ENCODE results near the gene KMT5C.

KMT5C gene

DNA sequence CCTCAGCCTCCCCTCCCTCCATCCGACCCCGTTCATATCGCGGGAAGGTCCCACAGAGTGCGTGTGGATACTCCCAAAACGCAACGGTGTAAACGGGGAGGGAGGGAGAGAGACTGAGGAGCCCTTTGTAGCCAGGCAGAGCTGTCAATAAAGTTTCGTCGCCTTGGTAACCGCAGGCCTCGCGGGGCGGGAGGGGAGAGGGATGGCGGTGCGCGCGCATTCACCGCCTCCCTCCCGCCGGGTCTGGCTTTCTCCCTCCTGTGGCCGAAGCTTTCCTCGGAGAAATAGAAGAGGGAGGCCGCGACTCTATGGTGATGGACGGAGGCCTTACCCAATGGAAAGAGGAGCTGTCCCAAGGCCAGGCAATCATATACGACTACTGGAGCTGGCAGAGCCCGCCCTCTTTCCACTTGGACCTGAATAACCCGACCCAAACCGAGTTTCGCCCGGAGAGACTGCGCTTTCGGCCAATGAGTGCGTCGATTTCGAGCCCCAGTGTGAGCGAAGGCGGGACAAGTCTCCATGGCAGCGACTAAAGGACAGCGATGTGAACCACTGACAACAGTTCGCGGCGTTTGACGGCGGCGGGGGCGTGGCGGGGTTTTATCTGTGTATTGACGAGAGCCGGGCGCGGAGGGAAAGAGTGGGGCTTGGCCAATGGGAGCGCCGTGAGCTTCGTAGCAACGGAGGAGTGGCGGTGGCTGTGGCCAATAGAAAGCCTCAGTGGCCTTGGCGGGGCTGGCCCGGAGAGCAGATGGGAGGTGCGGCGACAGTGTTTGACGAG, at the start of gene KMT5C:
Gene KMT5C, plus strand, starts transcription at position 772 of the 784 bp plus-strand sequence. CDS start 2,061 bp downstream, outside the sequence.
- Histone ChIP-seq H3K4me3 (replicated peaks; ENCODE audit: low read depth, low read length) (peak within 1 kb of the TSS; percentile 71), H3K36me3 (ENCODE audit: control insufficient read depth, insufficient read depth, low read length) (no peaks in the 10 kb centered on the region; the same call in none of the 2 replicates), H3K27me3 (replicated peaks; ENCODE audit: control insufficient read depth, insufficient read depth, low read length) (no peaks in the 10 kb centered on the region)
- peak; percentile 100 for DNase-seq (ENCODE audit: extremely low read depth, insufficient read length)
- TF ChIP-seq, protein P1, sequence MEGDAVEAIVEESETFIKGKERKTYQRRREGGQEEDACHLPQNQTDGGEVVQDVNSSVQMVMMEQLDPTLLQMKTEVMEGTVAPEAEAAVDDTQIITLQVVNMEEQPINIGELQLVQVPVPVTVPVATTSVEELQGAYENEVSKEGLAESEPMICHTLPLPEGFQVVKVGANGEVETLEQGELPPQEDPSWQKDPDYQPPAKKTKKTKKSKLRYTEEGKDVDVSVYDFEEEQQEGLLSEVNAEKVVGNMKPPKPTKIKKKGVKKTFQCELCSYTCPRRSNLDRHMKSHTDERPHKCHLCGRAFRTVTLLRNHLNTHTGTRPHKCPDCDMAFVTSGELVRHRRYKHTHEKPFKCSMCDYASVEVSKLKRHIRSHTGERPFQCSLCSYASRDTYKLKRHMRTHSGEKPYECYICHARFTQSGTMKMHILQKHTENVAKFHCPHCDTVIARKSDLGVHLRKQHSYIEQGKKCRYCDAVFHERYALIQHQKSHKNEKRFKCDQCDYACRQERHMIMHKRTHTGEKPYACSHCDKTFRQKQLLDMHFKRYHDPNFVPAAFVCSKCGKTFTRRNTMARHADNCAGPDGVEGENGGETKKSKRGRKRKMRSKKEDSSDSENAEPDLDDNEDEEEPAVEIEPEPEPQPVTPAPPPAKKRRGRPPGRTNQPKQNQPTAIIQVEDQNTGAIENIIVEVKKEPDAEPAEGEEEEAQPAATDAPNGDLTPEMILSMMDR (IDR thresholded peaks at IDR 0.05; ENCODE audit: insufficient read depth, low read length, poor library complexity, severe bottlenecking) = no peak

DNA sequence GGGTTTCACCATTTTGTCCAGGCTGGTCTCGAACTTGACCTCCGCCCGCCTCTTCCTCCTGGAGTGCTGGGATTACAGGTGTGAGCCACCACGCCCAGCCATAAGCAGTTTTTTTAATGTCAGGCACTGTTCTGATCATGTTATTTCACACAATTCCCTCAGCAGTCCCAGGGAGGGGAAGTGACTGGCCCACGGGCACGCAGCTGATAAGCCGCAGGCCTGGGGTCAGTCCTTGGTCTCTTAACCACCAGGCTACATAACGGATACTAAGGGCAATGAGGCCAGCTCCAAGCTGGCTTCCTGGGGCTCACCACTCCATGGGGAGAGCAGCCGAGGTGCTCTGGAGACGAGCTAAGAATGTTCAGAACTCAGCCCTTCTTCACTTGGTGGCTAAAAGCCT, 42.4 kb upstream of the KMT5C start:
- Histone ChIP-seq H3K36me3 (ENCODE audit: control insufficient read depth, insufficient read depth, low read length) (no peaks in the 10 kb centered on the region), H3K4me3 (replicated peaks; ENCODE audit: low read depth, low read length) (no peak overlapping the region), H3K27me3 (replicated peaks; ENCODE audit: control insufficient read depth, insufficient read depth, low read length) (no peaks in the 10 kb centered on the region)
- no peak for DNase-seq (ENCODE audit: extremely low read depth, insufficient read length)
- TF ChIP-seq, protein P1 (IDR thresholded peaks at IDR 0.05; ENCODE audit: insufficient read depth, low read length, poor library complexity, severe bottlenecking) = no peak

DNA sequence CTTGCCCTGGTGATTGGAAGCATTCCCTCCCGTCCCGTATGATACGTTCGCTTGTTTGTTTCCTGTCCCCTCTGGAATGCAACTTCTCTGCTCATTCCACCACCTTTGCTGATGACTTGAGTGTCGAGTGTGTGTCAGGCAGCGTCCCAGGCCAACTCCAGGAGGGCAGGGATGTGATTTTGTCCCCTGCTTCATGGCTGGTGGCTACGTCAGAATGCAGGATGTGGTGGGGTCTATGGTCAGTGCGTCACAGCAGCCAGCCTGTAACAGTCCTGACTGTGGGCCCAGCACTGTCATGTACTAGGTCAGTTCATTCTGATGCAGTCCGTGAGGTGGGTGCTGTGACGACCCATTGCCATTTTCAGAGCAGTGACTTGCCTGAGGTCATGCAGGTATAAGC, 39.7 kb upstream of the KMT5C start:
- Histone ChIP-seq H3K36me3 (ENCODE audit: control insufficient read depth, insufficient read depth, low read length) (no peaks in the 10 kb centered on the region), H3K4me3 (replicated peaks; ENCODE audit: low read depth, low read length) (no peak overlapping the region), H3K27me3 (replicated peaks; ENCODE audit: control insufficient read depth, insufficient read depth, low read length) (no peaks in the 10 kb centered on the region)
- TF ChIP-seq, protein P1 (IDR thresholded peaks at IDR 0.05; ENCODE audit: insufficient read depth, low read length, poor library complexity, severe bottlenecking) = no peak
- DNase-seq (ENCODE audit: extremely low read depth, insufficient read length) = no peak

DNA sequence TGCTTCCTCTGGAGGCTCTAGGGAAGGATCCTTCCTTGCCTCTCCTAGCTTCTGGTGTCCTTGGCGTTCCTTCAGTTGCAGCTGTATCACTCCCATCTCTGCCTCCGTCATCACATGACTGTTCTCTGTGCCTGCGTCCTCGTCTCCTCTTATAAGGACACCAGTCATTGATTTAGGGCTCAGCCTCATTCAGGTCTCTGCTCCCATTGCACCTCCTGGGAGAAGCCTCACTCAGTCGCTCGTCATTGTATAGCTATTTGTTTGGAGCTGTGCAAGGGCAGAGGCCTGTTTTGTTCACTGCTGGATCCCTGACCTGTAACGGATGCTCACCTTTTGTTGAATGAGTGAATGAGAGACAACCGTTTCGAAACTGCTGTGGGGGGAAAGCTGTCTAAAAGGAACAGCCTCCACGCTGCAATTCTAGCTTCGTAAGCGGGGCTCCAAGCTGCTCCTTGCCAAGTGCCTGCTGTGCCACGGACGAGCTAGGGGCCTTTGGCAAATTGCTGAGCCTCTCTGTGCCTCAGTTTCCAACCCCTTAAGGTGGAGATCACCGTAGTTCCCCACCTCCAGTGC, 38.7 kb upstream of the KMT5C start:
- TF ChIP-seq, protein P1 (IDR thresholded peaks at IDR 0.05; ENCODE audit: insufficient read depth, low read length, poor library complexity, severe bottlenecking) = no peak
- H3K36me3 ChIP-seq (ENCODE audit: control insufficient read depth, insufficient read depth, low read length) = no peaks in the 10 kb centered on the region
- H3K27me3 ChIP-seq (replicated peaks; ENCODE audit: control insufficient read depth, insufficient read depth, low read length) = no peaks in the 10 kb centered on the region
- H3K4me3 ChIP-seq (replicated peaks; ENCODE audit: low read depth, low read length) = no peak overlapping the region
- DNase-seq (ENCODE audit: extremely low read depth, insufficient read length) = no peak

DNA sequence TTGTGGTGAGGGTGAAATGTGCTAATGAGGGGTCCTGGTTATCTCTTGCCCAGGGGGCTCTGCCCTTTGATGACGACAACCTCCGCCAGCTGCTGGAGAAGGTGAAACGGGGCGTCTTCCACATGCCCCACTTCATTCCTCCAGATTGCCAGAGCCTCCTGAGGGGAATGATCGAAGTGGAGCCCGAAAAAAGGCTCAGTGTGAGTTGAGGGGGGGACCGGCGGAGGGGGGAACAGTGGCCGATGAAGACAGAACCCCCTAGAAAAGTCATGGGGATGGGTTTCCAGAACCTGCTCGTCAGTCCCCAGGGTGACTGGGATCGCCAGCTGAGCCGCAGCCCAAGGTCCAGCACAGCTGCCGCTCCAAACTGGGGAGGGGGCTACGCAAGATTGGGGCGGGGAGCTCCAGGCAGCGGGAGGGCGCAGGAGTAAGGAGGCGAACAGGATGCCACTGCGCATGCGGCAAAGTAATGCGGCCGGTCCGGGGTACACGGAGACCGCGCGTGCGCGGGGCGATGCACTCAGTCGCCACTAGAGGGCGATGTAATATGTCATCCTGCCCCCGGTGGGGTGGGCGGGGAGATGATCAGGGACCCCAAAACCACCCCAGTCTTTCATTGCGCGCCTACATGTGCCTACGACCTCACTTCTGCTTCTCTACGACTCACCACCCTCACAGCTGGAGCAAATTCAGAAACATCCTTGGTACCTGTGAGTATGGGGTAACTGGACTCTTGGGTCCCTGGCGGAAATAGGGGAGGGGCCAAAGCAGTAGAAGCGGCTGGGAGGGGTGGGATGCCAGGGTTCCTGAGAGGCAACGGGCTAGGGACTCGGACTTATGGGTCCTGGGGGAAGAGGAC, 38.0 kb upstream of the KMT5C start:
- H3K36me3 ChIP-seq (ENCODE audit: control insufficient read depth, insufficient read depth, low read length) = no peaks in the 10 kb centered on the region
- TF ChIP-seq, protein P1 (IDR thresholded peaks at IDR 0.05; ENCODE audit: insufficient read depth, low read length, poor library complexity, severe bottlenecking) = peak; percentile 94
- H3K4me3 ChIP-seq (replicated peaks; ENCODE audit: low read depth, low read length) = peak overlapping the region; percentile 63
- H3K27me3 ChIP-seq (replicated peaks; ENCODE audit: control insufficient read depth, insufficient read depth, low read length) = no peaks in the 10 kb centered on the region
- DNase-seq (ENCODE audit: extremely low read depth, insufficient read length) = peak; percentile 86
